H9 (cell line): Measurements from ENCODE around the gene HOXB1. TPM values are rescaled to one million over a fixed set of nuclear protein-coding genes. Genes with fewer than 3 reads are reported as not detected.

ENCODE experiments used
- DNase-seq: peaks from one replicate; pipeline ENCODE4 v3.0.0-alpha.2; 2017
- H2AFZ ChIP-seq: one replicate; pipeline ENCODE4 v1.6.1; 2013; ENCODE audit warnings: mild to moderate bottlenecking, low read length, control low read depth, moderate library complexity
- H2AK5ac ChIP-seq: 2 replicates; pipeline ENCODE4 v1.6.1; 2013; ENCODE audit warnings: low read length, control low read depth, mixed read lengths; ENCODE audit not compliant: insufficient read length
- H2BK120ac ChIP-seq: one replicate; pipeline ENCODE4 v1.6.1; 2013; ENCODE audit warnings: low read depth, mild to moderate bottlenecking, low read length, control low read depth, inconsistent platforms; ENCODE audit not compliant: poor library complexity, severe bottlenecking
- H2BK12ac ChIP-seq: 2 replicates; pipeline ENCODE4 v1.6.1; 2013; ENCODE audit warnings: low read length, control low read depth, mixed read lengths, low read depth; ENCODE audit not compliant: insufficient read length
- H2BK15ac ChIP-seq: 2 replicates; pipeline ENCODE4 v1.6.1; 2013; ENCODE audit warnings: low read depth, low read length, control low read depth
- H2BK20ac ChIP-seq: one replicate; pipeline ENCODE4 v1.6.1; 2013; ENCODE audit warnings: low read depth, mild to moderate bottlenecking, low read length, control low read depth, inconsistent platforms; ENCODE audit not compliant: poor library complexity, severe bottlenecking
- H2BK5ac ChIP-seq: 2 replicates; pipeline ENCODE4 v1.6.1; 2013; ENCODE audit warnings: low read length, control low read depth, mixed read lengths; ENCODE audit not compliant: insufficient read length
- H3K14ac ChIP-seq: 2 replicates; pipeline ENCODE4 v1.6.1; 2013; ENCODE audit warnings: low read length, control low read depth; ENCODE audit not compliant: insufficient read depth
- H3K18ac ChIP-seq: 2 replicates; pipeline ENCODE4 v1.6.1; 2013; ENCODE audit warnings: low read depth, mild to moderate bottlenecking, mixed read lengths, low read length, control low read depth; ENCODE audit not compliant: insufficient read length
- H3K23ac ChIP-seq: 2 replicates; pipeline ENCODE4 v1.6.1; 2013; ENCODE audit warnings: low read length, control low read depth, mixed read lengths, low read depth; ENCODE audit not compliant: insufficient read length
- H3K23me2 ChIP-seq: 2 replicates; pipeline ENCODE4 v1.6.1; 2013; ENCODE audit warnings: low read depth, mild to moderate bottlenecking, mixed read lengths, low read length, control low read depth; ENCODE audit not compliant: insufficient read length, poor library complexity, severe bottlenecking
- H3K27ac ChIP-seq: 2 replicates; pipeline ENCODE4 v1.5.1; 2013; ENCODE audit warnings: low read length, control low read depth, mixed read lengths, low read depth; ENCODE audit not compliant: insufficient read length
- H3K27me3 ChIP-seq: 2 replicates; pipeline ENCODE4 v1.6.1; 2013; ENCODE audit warnings: low read length, control low read depth, inconsistent platforms; ENCODE audit not compliant: insufficient read depth
- H3K4ac ChIP-seq: 2 replicates; pipeline ENCODE4 v1.6.1; 2013; ENCODE audit warnings: low read depth, mild to moderate bottlenecking, control low read depth, inconsistent platforms, low read length, moderate library complexity
- H3K4me1 ChIP-seq: 2 replicates; pipeline ENCODE4 v1.6.1; 2013; ENCODE audit warnings: low read length, control low read depth, inconsistent platforms; ENCODE audit not compliant: insufficient read depth
- H3K4me2 ChIP-seq: 2 replicates; pipeline ENCODE4 v1.6.1; 2013; ENCODE audit warnings: low read length, control low read depth, mixed read lengths; ENCODE audit not compliant: insufficient read length, insufficient read depth
- H3K56ac ChIP-seq: 2 replicates; pipeline ENCODE4 v1.6.1; 2013; ENCODE audit warnings: low read depth, mild to moderate bottlenecking, mixed read lengths, low read length, control low read depth; ENCODE audit not compliant: insufficient read length
- H3K79me1 ChIP-seq: 2 replicates; pipeline ENCODE4 v1.6.1; 2013; ENCODE audit warnings: low read depth, mild to moderate bottlenecking, moderate library complexity, low read length, control low read depth, inconsistent platforms; ENCODE audit not compliant: insufficient read depth, poor library complexity, severe bottlenecking
- H3K79me2 ChIP-seq: 2 replicates; pipeline ENCODE4 v1.6.1; 2013; ENCODE audit warnings: low read length, control low read depth, inconsistent platforms; ENCODE audit not compliant: insufficient read depth
- H3K9ac ChIP-seq: 2 replicates; pipeline ENCODE4 v1.6.1; 2013; ENCODE audit warnings: low read length, control low read depth, mixed read lengths; ENCODE audit not compliant: insufficient read length; ENCODE audit errors: extremely low read depth
- H3K9me3 ChIP-seq: one replicate; pipeline ENCODE4 v1.6.1; 2013; ENCODE audit warnings: low read depth, low read length, inconsistent platforms; ENCODE audit not compliant: control insufficient read depth
- H3T11ph ChIP-seq: one replicate; pipeline ENCODE4 v1.6.1; 2013; ENCODE audit warnings: mild to moderate bottlenecking, low read length, control low read depth, inconsistent platforms
- H4K20me1 ChIP-seq: one replicate; pipeline ENCODE4 v1.6.1; 2013; ENCODE audit not compliant: control insufficient read depth, insufficient read length, insufficient read depth
- H4K5ac ChIP-seq: 2 replicates; pipeline ENCODE4 v1.6.1; 2013; ENCODE audit warnings: low read depth, mild to moderate bottlenecking, mixed read lengths, low read length, control low read depth; ENCODE audit not compliant: insufficient read length
- H4K8ac ChIP-seq: replicated peaks from 2 replicates; pipeline ENCODE4 v1.6.1; 2013; ENCODE audit warnings: low read length, control low read depth, mixed read lengths, low read depth; ENCODE audit not compliant: insufficient read length
- H4K91ac ChIP-seq: 2 replicates; pipeline ENCODE4 v1.6.1; 2013; ENCODE audit warnings: low read depth, mild to moderate bottlenecking, moderate library complexity, mixed read lengths, low read length, control low read depth; ENCODE audit not compliant: insufficient read length
- H3K27ac Mint-ChIP-seq, 3 experiments: 2 replicates in 2 of 3; 3 replicates in 1 of 3; pipeline ENCODE4 v1.8.0; 2020 to 2021; ENCODE audit warnings: mixed read lengths in 3 of 3, mild to moderate bottlenecking in 1 of 3, moderate library complexity in 1 of 3
- H3K27me3 Mint-ChIP-seq: 2 replicates; pipeline ENCODE4 v1.8.0; 2021; ENCODE audit warnings: low read depth, mild to moderate bottlenecking, moderate library complexity, mixed read lengths
- H3K36me3 Mint-ChIP-seq, 3 experiments: 2 replicates in 2 of 3; 3 replicates in 1 of 3; pipeline ENCODE4 v1.8.0; 2020 to 2021; ENCODE audit warnings: low read depth in 3 of 3, mixed read lengths in 3 of 3; ENCODE audit not compliant: insufficient read depth in 1 of 3
- H3K4me1 Mint-ChIP-seq, 2 experiments: 2 replicates each; pipeline ENCODE4 v1.8.0; 2020; ENCODE audit warnings: mixed read lengths in 2 of 2
- H3K4me3 Mint-ChIP-seq, 2 experiments: 2 replicates in 1 of 2; 3 replicates in 1 of 2; pipeline ENCODE4 v1.8.0; 2020 to 2021; ENCODE audit warnings: mild to moderate bottlenecking in 2 of 2, mixed read lengths in 2 of 2, moderate library complexity in 1 of 2
- H3K9me3 Mint-ChIP-seq, 2 experiments: 2 replicates in 1 of 2; 3 replicates in 1 of 2; pipeline ENCODE4 v1.8.0; 2020; ENCODE audit warnings: mild to moderate bottlenecking in 2 of 2, mixed read lengths in 2 of 2, moderate library complexity in 1 of 2
- CTCF ChIP-seq: fragments of 200-600 bp; sonication (generic); conservative IDR thresholded peaks from 3 replicates; pipeline ENCODE4 v1.8.0; 2021; ENCODE audit warnings: antibody characterized with exemption, mild to moderate bottlenecking
- WGBS: extraction: QIAGEN DNeasy Blood & Tissue Kit; methylation state at CpG from one replicate; pipeline ENCODE4 v1.1.7; 2013; ENCODE audit warnings: missing lambda C conversion rate, low lambda C conversion rate, mixed read lengths; ENCODE audit not compliant: insufficient read length; ENCODE audit errors: extremely low coverage; 5-methylcytosine and 5-hydroxymethylcytosine counted together
- total RNA-seq: library from RNA; stranded (reverse); gene quantifications from 2 replicates; pipeline ENCODE4 v1.2.1, GENCODE V29; 2021

HOXB1 gene
- total RNA-seq, 1 experiment from 2014 or later = not detected

- no peak overlapping the region for H2AK5ac ChIP-seq
- Mint-ChIP-seq H3K36me3 (no peaks in the 10 kb centered on the region; a peak in 1 of 7 replicates), H3K27ac (peak overlapping the region in 1 of 3 experiments; percentile 57; a peak in 1 of 7 replicates), H3K9me3 (no peaks in the 10 kb centered on the region), H3K4me1 (peaks cover 16 to 22% of the 10 kb centered on the region in 2 experiments), H3K4me3 (no peak overlapping the region), H3K27me3 (peaks cover 88% of the 10 kb centered on the region)
- H3K27ac ChIP-seq = no peak overlapping the region
- DNase-seq = no peak
- H4K20me1 ChIP-seq = no peaks in the 10 kb centered on the region
- no peak for TF ChIP-seq CTCF
- no CpG with 5 or more reads among the region's 5 CpGs for WGBS
- no peak overlapping the region for H2BK12ac ChIP-seq
- no peak overlapping the region for H4K8ac ChIP-seq
- no peaks in the 10 kb centered on the region for H3K9me3 ChIP-seq
- no peak overlapping the region for H3K23ac ChIP-seq
- peaks cover 3% of the 10 kb centered on the region; the same call in 1 of the 2 replicates for H3K27me3 ChIP-seq
- H3K9ac ChIP-seq = no peak overlapping the region
- no peaks in the 10 kb centered on the region for H3K4me1 ChIP-seq
- no peak overlapping the region for H3K56ac ChIP-seq
- no peak overlapping the region for H3K18ac ChIP-seq
- H3T11ph ChIP-seq = no peak overlapping the region
- H2BK15ac ChIP-seq = no peak overlapping the region
- no peak overlapping the region for H3K14ac ChIP-seq
- H3K79me2 ChIP-seq = 0 out of 2 replicates have a peak, but pooled peaks cover 2% of the 10 kb centered on the region
- no peak overlapping the region for H2AFZ ChIP-seq
- no peak overlapping the region for H2BK120ac ChIP-seq
- no peak overlapping the region for H2BK20ac ChIP-seq
- no peak overlapping the region for H2BK5ac ChIP-seq
- no peak overlapping the region for H3K4me2 ChIP-seq
- H3K23me2 ChIP-seq = no peaks in the 10 kb centered on the region
- H4K91ac ChIP-seq = no peak overlapping the region
- no peak overlapping the region for H3K4ac ChIP-seq
- no peaks in the 10 kb centered on the region for H3K79me1 ChIP-seq
- no peak overlapping the region for H4K5ac ChIP-seq
These were observed 27.1 kb downstream of the HOXB1 start for GRCh38 chr17:48503747-48504146.
